ENCODE data around the gene RANBP3L.

Gene RANBP3L

GRCh38 chr5:36273809-36274526 lies 27.7 kb downstream of the RANBP3L start:
- Histone ChIP-seq H3K9ac (ENCODE audit: low read length) (no peak overlapping the region), H3K27me3 (replicated peaks; ENCODE audit: insufficient read depth, low read length) (peaks cover 7% of the 10 kb centered on the region; the same call in 1 of the 2 replicates), H3K4me3 (ENCODE audit: low read length) (no peak overlapping the region), H3F3A (ENCODE audit: insufficient read depth, low read length) (no peaks in the 10 kb centered on the region), H2AFZ (ENCODE audit: low read length) (no peak overlapping the region), H3K9me3 (replicated peaks; ENCODE audit: insufficient read depth, low read length) (no peaks in the 10 kb centered on the region), H3K9me2 (replicated peaks; ENCODE audit: insufficient read depth, low read length) (no peaks in the 10 kb centered on the region), H3K36me3 (replicated peaks; ENCODE audit: insufficient read depth, low read length) (no peaks in the 10 kb centered on the region), H4K20me1 (ENCODE audit: insufficient read depth, low read length) (no peaks in the 10 kb centered on the region), H3K4me2 (ENCODE audit: low read depth, low read length) (0 out of 2 replicates have a peak overlapping the region, but pooled peaks have one; percentile 2), H3K27ac (ENCODE audit: low read length) (no peak overlapping the region), H3K4me1 (ENCODE audit: low read length) (no peaks in the 10 kb centered on the region), H3K79me2 (ENCODE audit: low read length) (no peaks in the 10 kb centered on the region)
- DNase-seq, result peak; percentile 22
- TF ChIP-seq EZH2phosphoT487 (IDR thresholded peaks at IDR 0.05; ENCODE audit: low read length) (no peak), EZH2 (optimal IDR thresholded peaks at IDR 0.05; ENCODE audit: low read depth, low read length) (no peak), CTCF (IDR thresholded peaks at IDR 0.05; ENCODE audit: low read length) (no peak)

- Histone ChIP-seq H3K27me3 (replicated peaks; ENCODE audit: insufficient read depth, low read length) (peaks cover 7% of the 10 kb centered on the region; the same call in 1 of the 2 replicates), H3K9ac (ENCODE audit: low read length) (no peak overlapping the region), H3K9me3 (replicated peaks; ENCODE audit: insufficient read depth, low read length) (no peaks in the 10 kb centered on the region), H4K20me1 (ENCODE audit: insufficient read depth, low read length) (no peaks in the 10 kb centered on the region), H3K79me2 (ENCODE audit: low read length) (no peaks in the 10 kb centered on the region), H3F3A (ENCODE audit: insufficient read depth, low read length) (no peaks in the 10 kb centered on the region), H3K9me2 (replicated peaks; ENCODE audit: insufficient read depth, low read length) (no peaks in the 10 kb centered on the region), H3K4me1 (ENCODE audit: low read length) (no peaks in the 10 kb centered on the region), H2AFZ (ENCODE audit: low read length) (no peak overlapping the region), H3K36me3 (replicated peaks; ENCODE audit: insufficient read depth, low read length) (no peaks in the 10 kb centered on the region), H3K4me3 (ENCODE audit: low read length) (no peak overlapping the region), H3K4me2 (ENCODE audit: low read depth, low read length) (no peak overlapping the region), H3K27ac (ENCODE audit: low read length) (no peak overlapping the region)
- TF ChIP-seq CTCF (IDR thresholded peaks at IDR 0.05; ENCODE audit: low read length) (no peak), EZH2phosphoT487 (IDR thresholded peaks at IDR 0.05; ENCODE audit: low read length) (no peak), EZH2 (optimal IDR thresholded peaks at IDR 0.05; ENCODE audit: low read depth, low read length) (no peak)
- DNase-seq, result no peak
Measured at GRCh38 chr5:36272136-36272690, 29.5 kb downstream of the RANBP3L start.

GRCh38 chr5:36270876-36271575 lies 30.7 kb downstream of the RANBP3L start:
- no peak for DNase-seq
- Histone ChIP-seq H3F3A (ENCODE audit: insufficient read depth, low read length) (no peaks in the 10 kb centered on the region), H4K20me1 (ENCODE audit: insufficient read depth, low read length) (no peaks in the 10 kb centered on the region), H3K9me2 (replicated peaks; ENCODE audit: insufficient read depth, low read length) (no peaks in the 10 kb centered on the region), H3K4me2 (ENCODE audit: low read depth, low read length) (no peak overlapping the region), H3K9me3 (replicated peaks; ENCODE audit: insufficient read depth, low read length) (no peaks in the 10 kb centered on the region), H3K4me1 (ENCODE audit: low read length) (no peaks in the 10 kb centered on the region), H3K27me3 (replicated peaks; ENCODE audit: insufficient read depth, low read length) (peaks cover 7% of the 10 kb centered on the region; the same call in 1 of the 2 replicates), H3K79me2 (ENCODE audit: low read length) (no peaks in the 10 kb centered on the region), H3K9ac (ENCODE audit: low read length) (no peak overlapping the region), H3K27ac (ENCODE audit: low read length) (no peak overlapping the region), H2AFZ (ENCODE audit: low read length) (no peak overlapping the region), H3K36me3 (replicated peaks; ENCODE audit: insufficient read depth, low read length) (no peaks in the 10 kb centered on the region), H3K4me3 (ENCODE audit: low read length) (no peak overlapping the region)
- TF ChIP-seq EZH2phosphoT487 (IDR thresholded peaks at IDR 0.05; ENCODE audit: low read length) (no peak), CTCF (IDR thresholded peaks at IDR 0.05; ENCODE audit: low read length) (no peak), EZH2 (optimal IDR thresholded peaks at IDR 0.05; ENCODE audit: low read depth, low read length) (no peak)
